ENCODE results near the gene IGFN1.

DNA sequence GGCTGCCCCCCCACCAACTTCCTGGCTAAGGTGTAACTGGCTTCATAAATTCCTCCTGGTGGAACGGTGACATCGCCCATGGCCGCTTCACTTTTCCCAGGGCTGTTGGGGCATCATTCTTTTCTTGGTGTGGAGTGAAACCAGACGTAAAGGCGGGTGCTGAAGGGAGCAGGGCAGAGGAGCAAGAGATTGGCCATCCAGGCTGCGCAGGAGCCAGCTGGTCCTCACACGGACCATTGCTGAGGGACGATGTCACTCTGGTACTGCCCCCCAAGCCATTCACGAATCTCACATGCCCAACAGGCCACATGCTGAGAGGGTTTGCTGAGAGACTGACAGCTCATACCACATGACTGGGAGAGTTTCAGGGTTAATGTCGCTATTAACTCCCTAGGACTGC lies 82.2 kb downstream of the IGFN1 start:
- TF ChIP-seq POLR2A (IDR thresholded peaks at IDR 0.05; ENCODE audit: low read depth, low read length) (no peak), TAF1 (IDR thresholded peaks at IDR 0.05; ENCODE audit: borderline replicate concordance, low read depth, low read length) (no peak), POLR2AphosphoS5 (IDR thresholded peaks at IDR 0.05; ENCODE audit: low read depth, low read length) (no peak)
